ENCODE data around the gene MEG3. TPM values are rescaled to one million over a fixed set of nuclear protein-coding genes. Genes with fewer than 3 reads are reported as not detected.

Gene MEG3
- total RNA-seq, 1 donor from 2014 or later: not detected

GRCh38 chr14:100845341-100845740 lies 19.4 kb downstream of the MEG3 start:
- Mint-ChIP-seq H3K4me3 (ENCODE audit: unreplicated experiment) (no peak overlapping the region), H3K4me1 (ENCODE audit: low read depth) (peaks cover 23% of the 10 kb centered on the region), H3K36me3 (ENCODE audit: low read depth) (no peaks in the 10 kb centered on the region), H3K9me3 (ENCODE audit: low read depth) (no peaks in the 10 kb centered on the region), H3K27me3 (ENCODE audit: low read depth) (no peaks in the 10 kb centered on the region), H3K27ac (ENCODE audit: unreplicated experiment) (no peak overlapping the region)
- peak; percentile 61 for DNase-seq (ENCODE audit: low spot score)
- no peak for TF ChIP-seq CTCF (IDR thresholded peaks at IDR 0.05)

- H3K4me3 Mint-ChIP-seq (ENCODE audit: unreplicated experiment): no peak overlapping the region
- H3K36me3 Mint-ChIP-seq (ENCODE audit: low read depth): no peaks in the 10 kb centered on the region
- peak; percentile 34 for DNase-seq (ENCODE audit: low spot score)
- H3K27me3 Mint-ChIP-seq (ENCODE audit: low read depth): no peaks in the 10 kb centered on the region
- no peak overlapping the region for H3K27ac Mint-ChIP-seq (ENCODE audit: unreplicated experiment)
- no peaks in the 10 kb centered on the region for H3K9me3 Mint-ChIP-seq (ENCODE audit: low read depth)
- TF ChIP-seq CTCF (IDR thresholded peaks at IDR 0.05): no peak
- peaks cover 23% of the 10 kb centered on the region for H3K4me1 Mint-ChIP-seq (ENCODE audit: low read depth)
These were observed 20.5 kb downstream of the MEG3 start for GRCh38 chr14:100846309-100846859.

GRCh38 chr14:100849115-100849781 lies 23.3 kb downstream of the MEG3 start:
- Mint-ChIP-seq H3K27me3 (ENCODE audit: low read depth) (no peaks in the 10 kb centered on the region), H3K27ac (ENCODE audit: unreplicated experiment) (no peak overlapping the region), H3K36me3 (ENCODE audit: low read depth) (no peaks in the 10 kb centered on the region), H3K9me3 (ENCODE audit: low read depth) (no peaks in the 10 kb centered on the region), H3K4me3 (ENCODE audit: unreplicated experiment) (no peak overlapping the region), H3K4me1 (ENCODE audit: low read depth) (peaks cover 3% of the 10 kb centered on the region)
- TF ChIP-seq CTCF (IDR thresholded peaks at IDR 0.05): no peak
- DNase-seq (ENCODE audit: low spot score): no peak

GRCh38 chr14:100850841-100851585 lies 25.1 kb downstream of the MEG3 start:
- Mint-ChIP-seq H3K27ac (ENCODE audit: unreplicated experiment) (no peak overlapping the region), H3K4me1 (ENCODE audit: low read depth) (no peaks in the 10 kb centered on the region), H3K27me3 (ENCODE audit: low read depth) (peaks cover 3% of the 10 kb centered on the region), H3K9me3 (ENCODE audit: low read depth) (no peaks in the 10 kb centered on the region), H3K4me3 (ENCODE audit: unreplicated experiment) (no peak overlapping the region), H3K36me3 (ENCODE audit: low read depth) (no peaks in the 10 kb centered on the region)
- DNase-seq (ENCODE audit: low spot score): peak; percentile 87
- peak; percentile 73 for TF ChIP-seq CTCF (IDR thresholded peaks at IDR 0.05)

- H3K36me3 Mint-ChIP-seq (ENCODE audit: low read depth): no peaks in the 10 kb centered on the region
- no peak overlapping the region for H3K27ac Mint-ChIP-seq (ENCODE audit: unreplicated experiment)
- no peak for DNase-seq (ENCODE audit: low spot score)
- no peak overlapping the region for H3K4me3 Mint-ChIP-seq (ENCODE audit: unreplicated experiment)
- H3K27me3 Mint-ChIP-seq (ENCODE audit: low read depth): peaks cover 7% of the 10 kb centered on the region
- no peaks in the 10 kb centered on the region for H3K9me3 Mint-ChIP-seq (ENCODE audit: low read depth)
- no peaks in the 10 kb centered on the region for H3K4me1 Mint-ChIP-seq (ENCODE audit: low read depth)
- TF ChIP-seq CTCF (IDR thresholded peaks at IDR 0.05): no peak
These were observed 25.6 kb downstream of the MEG3 start for GRCh38 chr14:100851586-100851916.

All from chondrocyte (in vitro differentiated cells).